Lower leg skin (tissue), 3 donors: ENCODE measurements around the gene ZNF91.

ENCODE experiments used
- POLR2A ChIP-seq, 2 donors: fragments of 450-650 bp; IDR thresholded peaks; one replicate each; pipeline ENCODE4 v1.6.1; 2016 to 2017; ENCODE audit warnings: antibody characterized with exemption in 2 of 2, mild to moderate bottlenecking in 1 of 2, moderate library complexity in 1 of 2
- TF ChIP-seq, protein P1 (sequence below), 3 donors: fragments of 450-650 bp; IDR thresholded peaks; one replicate each; pipeline ENCODE4 v1.5.1; 2016; ENCODE audit warnings: antibody characterized with exemption in 3 of 3, mild to moderate bottlenecking in 3 of 3, moderate library complexity in 2 of 3

DNA sequence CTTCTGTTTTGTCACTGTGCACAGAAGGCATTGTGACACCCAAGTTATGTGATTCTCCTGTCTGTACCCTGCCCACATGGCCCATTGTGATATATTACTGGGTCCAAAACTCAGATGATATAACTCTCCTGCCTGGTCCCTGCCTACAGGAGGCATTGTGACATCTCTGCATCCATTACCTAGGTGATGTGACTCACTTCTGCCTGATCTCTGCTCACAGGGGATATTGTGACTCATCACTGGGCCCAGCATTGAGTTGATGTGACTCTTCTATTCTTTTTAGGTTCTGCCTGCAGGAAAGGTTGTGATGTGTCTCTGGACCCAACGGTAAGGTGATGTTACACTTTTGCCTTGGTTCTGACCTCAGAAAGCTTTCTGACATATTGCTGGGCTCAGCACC is 77.1 kb downstream of the ZNF91 start:
- TF ChIP-seq POLR2A (IDR thresholded peaks at IDR 0.05), result no peak
- TF ChIP-seq, protein P1, sequence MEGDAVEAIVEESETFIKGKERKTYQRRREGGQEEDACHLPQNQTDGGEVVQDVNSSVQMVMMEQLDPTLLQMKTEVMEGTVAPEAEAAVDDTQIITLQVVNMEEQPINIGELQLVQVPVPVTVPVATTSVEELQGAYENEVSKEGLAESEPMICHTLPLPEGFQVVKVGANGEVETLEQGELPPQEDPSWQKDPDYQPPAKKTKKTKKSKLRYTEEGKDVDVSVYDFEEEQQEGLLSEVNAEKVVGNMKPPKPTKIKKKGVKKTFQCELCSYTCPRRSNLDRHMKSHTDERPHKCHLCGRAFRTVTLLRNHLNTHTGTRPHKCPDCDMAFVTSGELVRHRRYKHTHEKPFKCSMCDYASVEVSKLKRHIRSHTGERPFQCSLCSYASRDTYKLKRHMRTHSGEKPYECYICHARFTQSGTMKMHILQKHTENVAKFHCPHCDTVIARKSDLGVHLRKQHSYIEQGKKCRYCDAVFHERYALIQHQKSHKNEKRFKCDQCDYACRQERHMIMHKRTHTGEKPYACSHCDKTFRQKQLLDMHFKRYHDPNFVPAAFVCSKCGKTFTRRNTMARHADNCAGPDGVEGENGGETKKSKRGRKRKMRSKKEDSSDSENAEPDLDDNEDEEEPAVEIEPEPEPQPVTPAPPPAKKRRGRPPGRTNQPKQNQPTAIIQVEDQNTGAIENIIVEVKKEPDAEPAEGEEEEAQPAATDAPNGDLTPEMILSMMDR (IDR thresholded peaks at IDR 0.05), result no peak
